GM12864 (cell line): Measurements from ENCODE around the gene KPNA5.
"Not testable (repeated sequence)": the region's sequence is repeated elsewhere in the genome, so short reads cannot be mapped to it uniquely, and the experiment has no call there.

Source experiments
- DNase-seq: peaks from one replicate; pipeline ENCODE4 v3.0.0-alpha.2; 2011; ENCODE audit warnings: low read depth
- H3K4me3 ChIP-seq: 2 replicates; pipeline ENCODE4 v1.5.1; 2011; ENCODE audit warnings: mild to moderate bottlenecking, low read depth, low read length, control low read depth
- CTCF ChIP-seq: IDR thresholded peaks from 2 replicates; pipeline ENCODE4 v1.5.1; 2011; ENCODE audit warnings: low read depth, mild to moderate bottlenecking, moderate library complexity, low read length, control low read depth, inconsistent platforms; ENCODE audit errors: missing control alignments

The KPNA5 gene

GRCh38 chr6:116676021-116676420, 5.0 kb upstream of the KPNA5 start:
- no peak for DNase-seq
- H3K4me3 ChIP-seq: no peak overlapping the region
- TF ChIP-seq CTCF: no peak

GRCh38 chr6:116682334-116682712, 1.3 kb downstream of the KPNA5 start:
- H3K4me3 ChIP-seq: peak overlapping the region; percentile 76
- DNase-seq: peak; percentile 8
- TF ChIP-seq CTCF: no peak

GRCh38 chr6:116685437-116685993, 4.5 kb downstream of the KPNA5 start:
- no peak for DNase-seq
- TF ChIP-seq CTCF: no peak
- H3K4me3 ChIP-seq: no peak overlapping the region

GRCh38 chr6:116686475-116687101, 5.6 kb downstream of the KPNA5 start:
- not testable (repeated sequence) for H3K4me3 ChIP-seq, DNase-seq

GRCh38 chr6:116691154-116691553, 10.1 kb downstream of the KPNA5 start:
- no peak overlapping the region for H3K4me3 ChIP-seq
- no peak for TF ChIP-seq CTCF
- DNase-seq: no peak

- not testable (repeated sequence) for DNase-seq, H3K4me3 ChIP-seq
Observed at GRCh38 chr6:116692873-116693272, 11.9 kb downstream of the KPNA5 start.

GRCh38 chr6:116693275-116693674, 12.3 kb downstream of the KPNA5 start:
- not testable (repeated sequence) for DNase-seq, H3K4me3 ChIP-seq

GRCh38 chr6:116695401-116695800, 14.4 kb downstream of the KPNA5 start:
- DNase-seq: no peak
- no peak overlapping the region for H3K4me3 ChIP-seq
- no peak for TF ChIP-seq CTCF
